ENCODE results near the gene LAMA2. TPM values are rescaled to one million over a fixed set of nuclear protein-coding genes. Genes with fewer than 3 reads are reported as not detected.

Gene LAMA2
- total and polyA plus RNA-seq, 2 donors (not counting 3 experiments of a cell fraction or from before 2014, with no cell fraction given), result 0.51 to 0.75 TPM

DNA sequence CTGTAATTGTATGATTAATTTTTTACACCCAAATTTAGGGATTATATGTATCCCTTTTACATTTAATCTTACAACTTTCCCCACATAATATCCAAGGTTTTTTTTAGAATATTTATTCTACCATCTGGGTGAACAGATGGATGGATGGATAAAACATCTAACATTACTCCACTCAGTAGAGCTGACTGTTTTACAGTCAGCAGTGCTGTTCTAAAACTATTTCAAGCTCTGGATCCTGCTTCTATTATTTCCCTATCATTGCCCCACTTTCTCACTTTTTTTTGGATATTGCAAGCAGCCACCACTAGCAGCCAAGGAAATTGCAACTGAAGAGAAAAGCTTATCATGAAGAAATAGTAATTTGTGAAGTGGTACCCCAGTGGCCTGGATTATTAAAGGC, 653.3 kb downstream of the LAMA2 start:
- intact Hi-C loops (cut with micrococcal nuclease), result no loop called here
- CTCF ChIA-PET, result interaction anchor here (1.3 kb wide), 1 partner anchor 29 kb away, joined by 3 read pairs; no protein-coding TSS in a partner anchor
- no peaks in the 10 kb centered on the region for H3K9me3 ChIP-seq (replicated peaks; ENCODE audit: control insufficient read depth, insufficient read depth, low read length)
- H3K4me1 ChIP-seq (ENCODE audit: control insufficient read depth, extremely low read depth, insufficient read depth, low read length), result no peaks in the 10 kb centered on the region
- H3K4me2 ChIP-seq (ENCODE audit: insufficient read depth, low read length), result no peak overlapping the region
- no peaks in the 10 kb centered on the region for H3K27me3 ChIP-seq (ENCODE audit: control insufficient read depth in 2 of 2, insufficient read depth in 2 of 2, low read length in 2 of 2)
- H3K9me1 ChIP-seq (replicated peaks; ENCODE audit: control insufficient read depth, extremely low read depth, insufficient read depth, low read length), result no peaks in the 10 kb centered on the region
- H3K27ac ChIP-seq (ENCODE audit: insufficient read depth, low read depth, low read length), result no peak overlapping the region
- FAIRE-seq (no peak), DNase-seq (ENCODE audit: low read depth, low spot score) (no peak)
- H3K4me3 ChIP-seq (replicated peaks in 1 of 3; ENCODE audit: insufficient read depth in 1 of 3, low read depth in 1 of 3, low read length in 3 of 3), result no peak overlapping the region
- dilution Hi-C loops (cut with MboI; ENCODE audit: extremely low pct_ligation_motif_present, low sequenced_read_pairs), result no loop called here
- no peak for TF ChIP-seq CTCF (IDR thresholded peaks at IDR 0.05; ENCODE audit: extremely low read depth in 1 of 2, insufficient read depth in 1 of 2, low read depth in 1 of 2, low read length in 2 of 2)
- no peak overlapping the region for H3K9ac ChIP-seq (replicated peaks; ENCODE audit: extremely low read depth, insufficient read depth, low read length)
- no peaks in the 10 kb centered on the region for H4K20me1 ChIP-seq (replicated peaks; ENCODE audit: control insufficient read depth, extremely low read depth, insufficient read depth, low read length)
- peaks cover 3 to 9% of the 10 kb centered on the region in 2 experiments for H3K36me3 ChIP-seq (ENCODE audit: control insufficient read depth in 2 of 2, extremely low read depth in 1 of 2, insufficient read depth in 2 of 2, low read length in 2 of 2)
- H3K79me2 ChIP-seq (ENCODE audit: control insufficient read depth, insufficient read depth, low read length), result no peaks in the 10 kb centered on the region
- no peak overlapping the region for H2AFZ ChIP-seq (ENCODE audit: low read depth, low read length)
- no TSS peak for BruUV-seq (replicated peaks)
- POLR2A ChIA-PET, result no interaction called here

- no peaks in the 10 kb centered on the region for H3K9me1 ChIP-seq (replicated peaks; ENCODE audit: control insufficient read depth, extremely low read depth, insufficient read depth, low read length)
- dilution Hi-C loops (cut with MboI; ENCODE audit: extremely low pct_ligation_motif_present, low sequenced_read_pairs) (no loop called here), intact Hi-C loops (cut with micrococcal nuclease) (no loop called here)
- TF ChIP-seq, protein P1, sequence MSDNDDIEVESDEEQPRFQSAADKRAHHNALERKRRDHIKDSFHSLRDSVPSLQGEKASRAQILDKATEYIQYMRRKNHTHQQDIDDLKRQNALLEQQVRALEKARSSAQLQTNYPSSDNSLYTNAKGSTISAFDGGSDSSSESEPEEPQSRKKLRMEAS (IDR thresholded peaks at IDR 0.05; ENCODE audit: insufficient read depth, insufficient read length), result no peak
- TF ChIP-seq JUN (IDR thresholded peaks at IDR 0.05; ENCODE audit: borderline replicate concordance, insufficient read depth, insufficient read length, low read depth), result no peak
- TF ChIP-seq EZH2 (IDR thresholded peaks at IDR 0.05; ENCODE audit: borderline replicate concordance, low read depth, low read length, severe bottlenecking), result no peak
- no peak for TF ChIP-seq MYC (IDR thresholded peaks at IDR 0.05; ENCODE audit: low read depth, low read length)
- no peak for TF ChIP-seq FOS (IDR thresholded peaks at IDR 0.05; ENCODE audit: borderline replicate concordance, insufficient read depth, low read length)
- TF ChIP-seq CTCF (IDR thresholded peaks at IDR 0.05; ENCODE audit: extremely low read depth in 1 of 2, insufficient read depth in 1 of 2, low read depth in 1 of 2, low read length in 2 of 2), result no peak
- no peak for TF ChIP-seq POLR2A (IDR thresholded peaks at IDR 0.05; ENCODE audit: low read depth, low read length)
- TF ChIP-seq POLR2AphosphoS5 (IDR thresholded peaks at IDR 0.05; ENCODE audit: insufficient read depth, low read depth, low read length), result no peak
- no peak for TF ChIP-seq GATA2 (IDR thresholded peaks at IDR 0.05; ENCODE audit: insufficient read depth, insufficient read length, low read depth, low read length)
- no TSS peak for BruUV-seq (replicated peaks)
- H3K27ac ChIP-seq (ENCODE audit: insufficient read depth, low read depth, low read length), result no peak overlapping the region
- H3K9me3 ChIP-seq (replicated peaks; ENCODE audit: control insufficient read depth, insufficient read depth, low read length), result no peaks in the 10 kb centered on the region
- no peak overlapping the region for H2AFZ ChIP-seq (ENCODE audit: low read depth, low read length)
- H3K79me2 ChIP-seq (ENCODE audit: control insufficient read depth, insufficient read depth, low read length), result no peaks in the 10 kb centered on the region
- DNase-seq (ENCODE audit: low read depth, low spot score) (no peak), FAIRE-seq (no peak)
- H3K4me3 ChIP-seq (replicated peaks in 1 of 3; ENCODE audit: insufficient read depth in 1 of 3, low read depth in 1 of 3, low read length in 3 of 3), result no peak overlapping the region
- peaks cover 3% of the 10 kb centered on the region for H3K4me1 ChIP-seq (ENCODE audit: control insufficient read depth, extremely low read depth, insufficient read depth, low read length)
- H4K20me1 ChIP-seq (replicated peaks; ENCODE audit: control insufficient read depth, extremely low read depth, insufficient read depth, low read length), result no peaks in the 10 kb centered on the region
- H3K9ac ChIP-seq (replicated peaks; ENCODE audit: extremely low read depth, insufficient read depth, low read length), result no peak overlapping the region
- CTCF ChIA-PET, result interaction anchor here (0.9 to 1.3 kb wide), 2 partner anchors 11 to 482 kb away, joined by 4 read pairs; no protein-coding TSS in a partner anchor
- no peak overlapping the region for H3K4me2 ChIP-seq (ENCODE audit: insufficient read depth, low read length)
- POLR2A ChIA-PET, result no interaction called here
- H3K36me3 ChIP-seq (ENCODE audit: control insufficient read depth in 2 of 2, extremely low read depth in 1 of 2, insufficient read depth in 2 of 2, low read length in 2 of 2), result peaks cover 3 to 8% of the 10 kb centered on the region in 2 experiments
- no peaks in the 10 kb centered on the region for H3K27me3 ChIP-seq (ENCODE audit: control insufficient read depth in 2 of 2, insufficient read depth in 2 of 2, low read length in 2 of 2)
These were observed 656.1 kb downstream of the LAMA2 start for GRCh38 chr6:129539032-129539431.

All from endothelial cell of umbilical vein (primary cell).